T-cell (primary cell): Measurements from ENCODE around the gene NCAPG2. TPM values are rescaled to one million over a fixed set of nuclear protein-coding genes. Genes with fewer than 3 reads are reported as not detected.
"Not testable (repeated sequence)": the region's sequence is repeated elsewhere in the genome, so short reads cannot be mapped to it uniquely, and the experiment has no call there.

Experiments
- ATAC-seq, 4 experiments: fragments of 200-7000 bp in 3 of 4; fragments of 150-1000 bp in 1 of 4; cut with Tn5 transposase; replicated peaks in 1 of 4; 1 replicate in 3 of 4; 2 replicates in 1 of 4; pipeline ENCODE4 v1.10.0; 2021; ENCODE audit warnings: moderate library complexity in 3 of 4, mild to moderate bottlenecking in 2 of 4, moderate number of reproducible peaks in 1 of 4
- CTCF ChIA-PET, 2 donors: fragments of 300-600 bp; sonication (Branson Sonifier 250); formaldehyde crosslinking; loops; one replicate each; lab custom pipeline; 2022; ENCODE audit warnings: antibody characterized with exemption in 2 of 2; lab: Charles Lee
- POLR2A ChIA-PET, 2 donors: fragments of 300-600 bp; sonication (Branson Sonifier 250); formaldehyde crosslinking; loops; one replicate each; lab custom pipeline; 2022; ENCODE audit warnings: antibody characterized with exemption in 2 of 2; lab: Charles Lee
- DNase-seq, 35 experiments: peaks; one replicate each; pipeline versions ENCODE4 v3.0.0 to v3.0.0-alpha.2; 2013 to 2023
- H3K27ac ChIP-seq: one replicate; pipeline ENCODE4 v1.5.1; 2013; ENCODE audit warnings: low read length
- H3K27me3 ChIP-seq, 2 experiments: replicated peaks in 1 of 2; 1 replicate in 1 of 2; 2 replicates in 1 of 2; pipeline versions ENCODE4 v1.6.1 to v1.7.0; 2013; ENCODE audit warnings: low read length in 1 of 2, mixed read lengths in 1 of 2; ENCODE audit not compliant: control insufficient read depth in 2 of 2, insufficient read depth in 2 of 2; ENCODE audit errors: extremely low read depth in 1 of 2
- H3K36me3 ChIP-seq, 2 donors: 1 replicate in 1 of 2; 2 replicates in 1 of 2; pipeline versions ENCODE4 v1.6.1 to v1.7.0; 2013; ENCODE audit warnings: low read length in 1 of 2; ENCODE audit not compliant: control insufficient read depth in 2 of 2, insufficient read depth in 1 of 2; ENCODE audit errors: extremely low read depth in 1 of 2
- H3K4me1 ChIP-seq, 2 experiments: 1 replicate in 1 of 2; 2 replicates in 1 of 2; pipeline versions ENCODE4 v1.6.1 to v1.7.0; 2013; ENCODE audit warnings: low read length in 2 of 2, mixed read lengths in 1 of 2; ENCODE audit not compliant: insufficient read depth in 2 of 2, control insufficient read depth in 1 of 2; ENCODE audit errors: extremely low read depth in 1 of 2
- H3K4me3 ChIP-seq, 2 donors: 1 replicate in 1 of 2; 2 replicates in 1 of 2; pipeline versions ENCODE4 v1.5.1 to v1.7.0; 2013; ENCODE audit warnings: mild to moderate bottlenecking in 2 of 2, low read length in 1 of 2, moderate library complexity in 1 of 2; ENCODE audit not compliant: control insufficient read depth in 1 of 2; ENCODE audit errors: extremely low read depth in 1 of 2
- H3K9me3 ChIP-seq: 2 replicates; pipeline ENCODE4 v1.7.0; 2013
- H3K27ac Mint-ChIP-seq, 2 donors: one replicate each; pipeline ENCODE4 v1.8.0; 2020 to 2021; ENCODE audit warnings: mild to moderate bottlenecking in 2 of 2, mixed read lengths in 2 of 2
- H3K27me3 Mint-ChIP-seq, 2 donors: one replicate each; pipeline ENCODE4 v1.8.0; 2021 to 2022; ENCODE audit warnings: mixed read lengths in 2 of 2
- H3K36me3 Mint-ChIP-seq: one replicate; pipeline ENCODE4 v1.8.0; 2021; ENCODE audit warnings: mixed read lengths
- H3K4me1 Mint-ChIP-seq, 3 donors: one replicate each; pipeline ENCODE4 v1.8.0; 2020 to 2022; ENCODE audit warnings: mixed read lengths in 3 of 3, mild to moderate bottlenecking in 1 of 3
- H3K4me3 Mint-ChIP-seq, 3 donors: one replicate each; pipeline ENCODE4 v1.8.0; 2020 to 2022; ENCODE audit warnings: mild to moderate bottlenecking in 3 of 3, mixed read lengths in 3 of 3, moderate library complexity in 3 of 3
- H3K9me3 Mint-ChIP-seq, 3 donors: one replicate each; pipeline ENCODE4 v1.8.0; 2020 to 2022; ENCODE audit warnings: mixed read lengths in 3 of 3
- WGBS: methylation state at CpG from one replicate; pipeline ENCODE4 v1.1.5; 2013; ENCODE audit warnings: missing lambda C conversion rate; ENCODE audit not compliant: insufficient coverage; 5-methylcytosine and 5-hydroxymethylcytosine counted together
- total RNA-seq, 35 experiments: library from RNA in 6 of 35; stranded (reverse) in 6 of 35; fragments of 120-200 nt in 1 of 35; gene quantifications; one replicate each; pipeline versions ENCODE4 v1.2.1 to v1.2.4 and lab custom pipeline; 2013 to 2026

NCAPG2 gene
- total RNA-seq, 5 donors from 2014 or later (not counting 1 experiment from before 2014, with no cell fraction given), result 6.2 to 14.7 (median 11.9) TPM

DNA sequence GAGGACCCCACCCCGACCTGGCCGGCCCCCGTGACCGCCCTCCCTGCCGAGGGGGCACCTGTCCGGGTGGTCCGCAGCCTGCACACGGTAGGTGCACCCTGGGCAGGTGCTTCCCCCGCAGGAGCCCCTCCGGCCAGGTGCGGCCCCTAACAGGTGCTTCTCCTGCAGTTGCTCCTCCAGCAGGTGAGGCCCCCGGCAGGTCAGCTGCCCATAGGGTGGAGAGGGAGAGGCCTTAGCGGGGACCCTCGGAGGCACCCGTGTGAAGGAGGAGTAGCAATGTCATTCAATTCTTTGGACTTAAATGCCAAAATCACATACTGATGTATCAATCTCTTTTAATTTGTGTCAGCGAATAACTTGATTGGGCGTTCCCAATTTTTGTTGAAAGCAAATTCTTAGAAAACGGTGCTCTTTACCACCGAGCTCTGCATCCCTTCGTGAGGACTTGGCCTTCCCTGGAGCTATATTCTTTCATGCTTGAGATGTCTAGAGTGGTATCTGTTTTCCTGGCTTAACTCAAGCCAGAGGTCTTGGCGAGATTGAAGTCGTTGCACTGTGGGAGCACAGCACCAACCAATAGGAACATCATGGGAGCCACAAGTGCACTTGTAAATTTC lies 738 bp upstream of the NCAPG2 start:
- Mint-ChIP-seq H3K9me3 (no peaks in the 10 kb centered on the region), H3K27me3 (no peaks in the 10 kb centered on the region), H3K4me1 (peaks cover 12 to 29% (median 23%) of the 10 kb centered on the region in 3 donors), H3K36me3 (no peaks in the 10 kb centered on the region), H3K4me3 (peak overlapping the region; percentile 84 to 86 (median 85)), H3K27ac (peak overlapping the region; percentile 71)
- peaks cover 8 to 24% of the 10 kb centered on the region in 2 experiments for H3K4me1 ChIP-seq
- DNase-seq (peak in 2 of 35 experiments; percentile 8 to 14), ATAC-seq (peak in 2 of 4 experiments; percentile 5 to 7)
- no peaks in the 10 kb centered on the region for H3K9me3 ChIP-seq
- H3K27ac ChIP-seq, result peak overlapping the region; percentile 46
- H3K4me3 ChIP-seq, result peak overlapping the region; percentile 75 to 93
- ChIA-PET POLR2A (interaction anchor here (0.7 to 1.1 kb wide), 4 partner anchors 93 to 158 kb away, joined by 5 to 10 read pairs (median 6); partner anchors contain the start of gene ESYT2 (in 1 of the 2)), CTCF (interaction anchor here in 1 of 2 donors (0.6 to 3.2 kb wide), 7 partner anchors 9 to 271 kb away, joined by 3 to 18 read pairs (median 4); no protein-coding TSS in a partner anchor)
- 0% methylated on average over 12 of the region's 22 CpGs for WGBS
- no peaks in the 10 kb centered on the region for H3K36me3 ChIP-seq
- peaks cover 0 to 3% of the 10 kb centered on the region in 2 experiments for H3K27me3 ChIP-seq

DNA sequence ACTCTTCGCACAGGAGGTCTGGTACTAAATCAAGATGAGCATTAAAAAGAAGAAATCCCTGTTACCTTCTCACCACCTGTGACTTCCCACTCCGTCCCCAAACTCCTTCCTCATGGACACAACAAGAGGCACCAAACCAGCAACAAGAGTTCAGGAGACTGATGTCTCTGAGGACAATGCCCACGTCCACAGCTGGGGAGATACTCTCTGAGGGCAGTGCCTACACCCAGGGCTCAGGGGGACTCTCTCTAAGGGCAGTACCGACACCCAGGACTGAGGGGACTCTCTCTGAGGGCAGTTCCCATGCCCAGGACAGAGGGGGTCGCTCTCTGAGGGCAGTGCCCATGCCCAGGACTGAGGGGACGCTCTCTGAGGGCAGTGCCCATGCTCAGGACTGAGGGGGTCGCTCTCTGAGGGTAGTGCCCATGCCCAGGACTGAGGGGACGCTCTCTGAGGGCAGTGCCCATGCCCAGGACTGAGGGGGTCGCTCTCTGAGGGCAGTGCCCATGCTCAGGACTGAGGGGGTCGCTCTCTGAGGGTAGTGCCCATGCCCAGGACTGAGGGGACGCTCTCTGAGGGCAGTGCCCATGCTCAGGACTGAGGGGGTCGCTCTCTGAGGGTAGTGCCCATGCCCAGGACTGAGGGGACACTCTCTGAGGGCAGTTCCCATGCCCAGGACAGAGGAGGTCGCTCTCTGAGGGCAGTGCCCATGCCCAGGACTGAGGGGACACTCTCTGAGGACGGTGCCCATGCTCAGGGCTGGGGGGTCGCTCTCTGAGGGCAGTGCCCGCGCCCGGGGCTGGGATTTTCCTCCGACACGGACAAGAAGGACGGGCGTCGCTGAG lies 703 bp downstream of the NCAPG2 start:
- H3K27ac ChIP-seq, result peak overlapping the region; percentile 64
- H3K27ac Mint-ChIP-seq, H3K36me3 ChIP-seq, DNase-seq, H3K36me3 Mint-ChIP-seq, H3K9me3 Mint-ChIP-seq, H3K9me3 ChIP-seq, H3K27me3 ChIP-seq, H3K27me3 Mint-ChIP-seq, ATAC-seq: not testable (repeated sequence)
- CTCF ChIA-PET, result interaction anchor here (0.6 to 3.2 kb wide), 3 partner anchors 7 to 273 kb away, joined by 7 to 18 read pairs (median 8); no protein-coding TSS in a partner anchor
- POLR2A ChIA-PET, result interaction anchor here in 1 of 2 donors (1.0 to 1.1 kb wide), 2 partner anchors 126 to 160 kb away, joined by 5 to 6 read pairs; partner anchors contain the start of gene ESYT2
- Mint-ChIP-seq H3K4me1 (peaks cover 12 to 30% (median 23%) of the 10 kb centered on the region in 3 donors), H3K4me3 (peak overlapping the region; percentile 84 to 86 (median 85))
- 9% methylated on average over 17 of the region's 23 CpGs for WGBS
- H3K4me3 ChIP-seq, result peak overlapping the region; percentile 82 to 93
- H3K4me1 ChIP-seq, result peaks cover 8 to 23% of the 10 kb centered on the region in 2 experiments

DNA sequence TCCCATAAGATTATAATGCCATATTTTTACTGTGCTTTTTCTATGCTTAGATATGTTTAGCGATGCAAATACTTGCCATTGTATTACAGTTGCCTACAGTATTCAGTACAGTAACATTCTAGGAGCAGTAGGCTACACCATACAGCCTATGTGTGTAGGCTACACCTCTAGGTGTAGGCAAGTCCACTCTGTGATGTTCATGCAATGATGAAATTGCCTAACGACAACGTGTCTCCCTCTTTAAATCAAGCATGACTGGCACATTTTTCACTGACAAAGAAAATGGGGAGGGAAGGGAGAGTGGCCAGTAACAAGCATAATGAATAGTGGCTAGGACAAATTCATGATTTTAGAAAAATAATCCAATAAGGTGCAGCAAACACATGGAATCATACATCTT lies 1.7 kb downstream of the NCAPG2 start:
- Histone ChIP-seq H3K4me3 (no peak overlapping the region), H3K27me3 (no peaks in the 10 kb centered on the region), H3K4me1 (peaks cover 8 to 23% of the 10 kb centered on the region in 2 experiments), H3K9me3 (no peaks in the 10 kb centered on the region), H3K36me3 (no peaks in the 10 kb centered on the region), H3K27ac (no peak overlapping the region)
- WGBS, result no CpG with 5 or more reads among the region's 3 CpGs
- ATAC-seq (no peak), DNase-seq (no peak)
- H3K4me3 Mint-ChIP-seq, result peak overlapping the region; percentile 69 to 86 (median 70)
- POLR2A ChIA-PET, result no interaction called here
- H3K9me3 Mint-ChIP-seq, result no peaks in the 10 kb centered on the region
- CTCF ChIA-PET, result no interaction called here
- no peaks in the 10 kb centered on the region for H3K27me3 Mint-ChIP-seq
- H3K27ac Mint-ChIP-seq, result no peak overlapping the region
- peaks cover 12 to 30% (median 23%) of the 10 kb centered on the region in 3 donors for H3K4me1 Mint-ChIP-seq
- H3K36me3 Mint-ChIP-seq, result no peaks in the 10 kb centered on the region

DNA sequence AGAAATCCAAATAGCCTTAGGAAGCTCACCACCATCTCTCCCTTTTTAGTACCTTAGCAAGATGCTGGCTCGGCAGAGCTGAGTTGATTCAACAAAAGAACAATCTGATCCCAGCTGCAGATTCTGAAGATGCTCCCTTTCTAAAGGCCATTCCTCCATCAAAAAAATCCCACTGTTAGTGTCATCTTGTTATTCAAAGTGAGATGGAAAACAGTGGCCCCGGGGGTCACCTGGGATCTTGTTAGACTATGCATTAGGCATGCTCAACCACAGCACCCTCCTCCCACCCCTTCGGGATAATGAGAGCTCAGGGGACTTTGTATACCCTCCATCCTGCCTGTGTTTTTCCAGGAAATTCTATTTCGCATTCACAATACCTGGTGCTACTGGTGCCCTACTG lies 2.4 kb downstream of the NCAPG2 start:
- Mint-ChIP-seq H3K36me3 (no peaks in the 10 kb centered on the region), H3K9me3 (no peaks in the 10 kb centered on the region), H3K4me1 (peaks cover 12 to 30% (median 23%) of the 10 kb centered on the region in 3 donors), H3K27ac (no peak overlapping the region), H3K4me3 (no peak overlapping the region), H3K27me3 (no peaks in the 10 kb centered on the region)
- WGBS, result 40% methylated on average over 1 of the region's 4 CpGs
- Histone ChIP-seq H3K4me3 (no peak overlapping the region), H3K36me3 (no peaks in the 10 kb centered on the region), H3K27ac (no peak overlapping the region), H3K9me3 (no peaks in the 10 kb centered on the region), H3K27me3 (no peaks in the 10 kb centered on the region), H3K4me1 (peaks cover 8 to 21% of the 10 kb centered on the region in 2 experiments)
- ChIA-PET CTCF (no interaction called here), POLR2A (no interaction called here)
- ATAC-seq (no peak), DNase-seq (no peak)

DNA sequence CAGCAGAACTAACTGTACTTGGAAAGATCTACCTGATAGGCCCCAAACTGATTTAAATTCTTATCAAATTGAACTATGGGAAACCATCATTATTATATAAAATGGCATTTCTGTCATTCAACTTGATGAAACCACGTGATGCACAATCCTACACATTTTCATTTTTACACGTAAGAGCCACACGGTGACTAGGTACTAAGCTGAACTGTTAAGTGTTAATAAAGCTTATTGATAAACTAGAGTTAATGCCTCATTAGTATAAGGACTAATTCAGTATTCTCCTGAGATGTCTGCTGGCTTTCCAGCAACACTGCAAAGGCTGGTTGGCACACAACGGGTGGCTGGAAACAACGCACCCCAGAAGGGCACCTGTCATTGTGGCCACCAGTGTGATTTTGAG lies 4.6 kb downstream of the NCAPG2 start:
- Histone ChIP-seq H3K4me3 (no peak overlapping the region), H3K27ac (no peak overlapping the region), H3K9me3 (no peaks in the 10 kb centered on the region), H3K4me1 (peaks cover 6 to 21% of the 10 kb centered on the region in 2 experiments), H3K36me3 (no peaks in the 10 kb centered on the region), H3K27me3 (no peaks in the 10 kb centered on the region)
- no peaks in the 10 kb centered on the region for H3K36me3 Mint-ChIP-seq
- DNase-seq (no peak), ATAC-seq (no peak)
- WGBS, result 83% methylated on average over 1 of the region's 5 CpGs
- POLR2A ChIA-PET, result no interaction called here
- no peaks in the 10 kb centered on the region for H3K9me3 Mint-ChIP-seq
- H3K27ac Mint-ChIP-seq, result no peak overlapping the region
- CTCF ChIA-PET, result interaction anchor here (0.6 to 4.2 kb wide), 3 partner anchors 183 to 277 kb away, joined by 4 to 30 read pairs (median 8); no protein-coding TSS in a partner anchor
- H3K4me3 Mint-ChIP-seq, result no peak overlapping the region
- no peaks in the 10 kb centered on the region for H3K27me3 Mint-ChIP-seq
- peaks cover 16 to 33% (median 17%) of the 10 kb centered on the region in 3 donors for H3K4me1 Mint-ChIP-seq

GRCh38 chr7:158699341-158699740 lies 5.3 kb downstream of the NCAPG2 start:
- H3K36me3 Mint-ChIP-seq, result no peaks in the 10 kb centered on the region
- ChIA-PET CTCF (interaction anchor here in 1 of 2 donors (4.2 kb wide), 1 partner anchor 277 kb away, joined by 30 read pairs; no protein-coding TSS in a partner anchor), POLR2A (no interaction called here)

More at GRCh38 chr7:158699341-158699740, 5.3 kb downstream of the NCAPG2 start:
- Mint-ChIP-seq H3K4me1 (peaks cover 15 to 33% (median 16%) of the 10 kb centered on the region in 3 donors), H3K9me3 (no peaks in the 10 kb centered on the region), H3K4me3 (no peak overlapping the region), H3K27ac (peak overlapping the region; percentile 45 to 58), H3K27me3 (no peaks in the 10 kb centered on the region)
- Histone ChIP-seq H3K27ac (no peak overlapping the region), H3K36me3 (no peaks in the 10 kb centered on the region), H3K9me3 (no peaks in the 10 kb centered on the region), H3K4me1 (peaks cover 5 to 18% of the 10 kb centered on the region in 2 experiments), H3K27me3 (no peaks in the 10 kb centered on the region), H3K4me3 (no peak overlapping the region)
- DNase-seq, result no peak
- WGBS, result 0% methylated on average over 1 of the region's 1 CpG
- no peak for ATAC-seq
